Neuronal stem cell (in vitro differentiated cells): ENCODE data around the gene TAF6.

ENCODE experiments used
- DNase-seq: peaks from one replicate; pipeline ENCODE4 v3.0.0-alpha.2; 2013; ENCODE audit warnings: low spot score
- H2AFZ ChIP-seq: one replicate; pipeline ENCODE4 v1.6.1; 2013; ENCODE audit warnings: mild to moderate bottlenecking, low read length, inconsistent platforms
- H2AK5ac ChIP-seq: 2 replicates; pipeline ENCODE4 v1.6.1; 2013; ENCODE audit warnings: low read depth, mild to moderate bottlenecking, inconsistent platforms, low read length, moderate library complexity, mixed read lengths
- H2BK120ac ChIP-seq: 2 replicates; pipeline ENCODE4 v1.6.1; 2013; ENCODE audit warnings: low read depth, mild to moderate bottlenecking, inconsistent platforms, low read length, moderate library complexity, mixed read lengths
- H2BK12ac ChIP-seq: one replicate; pipeline ENCODE4 v1.6.1; 2013; ENCODE audit warnings: low read length, inconsistent platforms
- H2BK15ac ChIP-seq: 2 replicates; pipeline ENCODE4 v1.6.1; 2013; ENCODE audit warnings: mild to moderate bottlenecking, low read length, inconsistent platforms, mixed read lengths
- H2BK5ac ChIP-seq: one replicate; pipeline ENCODE4 v1.6.1; 2013; ENCODE audit warnings: inconsistent platforms, mild to moderate bottlenecking, low read length, moderate library complexity
- H3K14ac ChIP-seq: one replicate; pipeline ENCODE4 v1.6.1; 2013; ENCODE audit warnings: low read length, inconsistent platforms
- H3K18ac ChIP-seq: 2 replicates; pipeline ENCODE4 v1.6.1; 2013; ENCODE audit warnings: low read length, inconsistent platforms
- H3K23ac ChIP-seq: 2 replicates; pipeline ENCODE4 v1.6.1; 2013; ENCODE audit warnings: low read depth, mild to moderate bottlenecking, mixed read lengths, low read length, inconsistent platforms; ENCODE audit not compliant: poor library complexity
- H3K27ac ChIP-seq: replicated peaks from 3 replicates; pipeline ENCODE4 v1.5.1; 2013; ENCODE audit warnings: low read length, inconsistent platforms
- H3K27me3 ChIP-seq, 3 experiments: 2 replicates each; pipeline ENCODE4 v1.6.1; 2013; ENCODE audit warnings: low read length in 3 of 3, mild to moderate bottlenecking in 2 of 3, inconsistent platforms in 1 of 3, low read depth in 1 of 3, mixed read lengths in 1 of 3, moderate library complexity in 1 of 3; ENCODE audit not compliant: control insufficient read depth in 3 of 3, insufficient read depth in 3 of 3
- H3K36me3 ChIP-seq, 2 donors: replicated peaks in 1 of 2; 2 replicates each; pipeline ENCODE4 v1.6.1; 2013; ENCODE audit warnings: low read length in 2 of 2; ENCODE audit not compliant: control insufficient read depth in 2 of 2, insufficient read depth in 2 of 2
- H3K4ac ChIP-seq: 2 replicates; pipeline ENCODE4 v1.6.1; 2013; ENCODE audit warnings: inconsistent platforms, mild to moderate bottlenecking, low read length, moderate library complexity
- H3K4me1 ChIP-seq, 2 donors: 1 replicate in 1 of 2; 2 replicates in 1 of 2; pipeline ENCODE4 v1.6.1; 2013; ENCODE audit warnings: low read length in 2 of 2, low read depth in 1 of 2; ENCODE audit not compliant: control insufficient read depth in 2 of 2, insufficient read depth in 1 of 2
- H3K4me2 ChIP-seq: one replicate; pipeline ENCODE4 v1.6.1; 2013; ENCODE audit warnings: mild to moderate bottlenecking, low read length, inconsistent platforms; ENCODE audit not compliant: insufficient read depth, poor library complexity, severe bottlenecking
- H3K4me3 ChIP-seq, 2 donors: 2 replicates each; pipeline ENCODE4 v1.5.1; 2013; ENCODE audit warnings: low read length in 2 of 2, mild to moderate bottlenecking in 2 of 2, inconsistent platforms in 1 of 2, moderate library complexity in 1 of 2
- H3K79me1 ChIP-seq: one replicate; pipeline ENCODE4 v1.6.1; 2013; ENCODE audit warnings: low read depth, mild to moderate bottlenecking, inconsistent platforms, low read length, moderate library complexity
- H3K9ac ChIP-seq: one replicate; pipeline ENCODE4 v1.6.1; 2013; ENCODE audit warnings: mild to moderate bottlenecking, low read depth, low read length, inconsistent platforms; ENCODE audit not compliant: poor library complexity
- H3K9me3 ChIP-seq, 2 donors: replicated peaks in 1 of 2; 2 replicates each; pipeline versions ENCODE3 to v1.6.1; 2013; ENCODE audit warnings: low read length in 2 of 2, mild to moderate bottlenecking in 2 of 2, inconsistent platforms in 1 of 2, low read depth in 1 of 2, mixed read lengths in 1 of 2, moderate library complexity in 1 of 2; ENCODE audit not compliant: control insufficient read depth in 2 of 2, insufficient read depth in 1 of 2
- H4K8ac ChIP-seq: one replicate; pipeline ENCODE4 v1.6.1; 2013; ENCODE audit warnings: low read depth, mild to moderate bottlenecking, inconsistent platforms, low read length, moderate library complexity
- H4K91ac ChIP-seq: one replicate; pipeline ENCODE4 v1.6.1; 2013; ENCODE audit warnings: low read length, low read depth, mild to moderate bottlenecking, inconsistent platforms; ENCODE audit not compliant: poor library complexity
- WGBS, 2 donors: extraction: QIAGEN DNeasy Blood & Tissue Kit; methylation state at CpG; one replicate each; pipeline ENCODE4 v1.1.7; 2013; ENCODE audit warnings: missing lambda C conversion rate in 2 of 2, mixed read lengths in 1 of 2; ENCODE audit not compliant: insufficient read length in 2 of 2, insufficient replicate concordance in 1 of 2; ENCODE audit errors: extremely low coverage in 2 of 2; 5-methylcytosine and 5-hydroxymethylcytosine counted together

Gene TAF6

GRCh38 chr7:100066953-100067352 is 52.2 kb downstream of the TAF6 start:
- WGBS, 2 donors: no CpG with 5 or more reads among the region's 7 CpGs
- no peak for DNase-seq
- H2BK12ac ChIP-seq: no peak overlapping the region
- no peak overlapping the region for H4K8ac ChIP-seq
- H3K14ac ChIP-seq: no peak overlapping the region
- no peak overlapping the region for H3K4me3 ChIP-seq
- no peak overlapping the region for H2BK120ac ChIP-seq
- H3K27ac ChIP-seq: no peak overlapping the region
- H3K36me3 ChIP-seq: peaks cover 51 to 84% of the 10 kb centered on the region in 2 donors
- no peak overlapping the region for H4K91ac ChIP-seq
- H3K18ac ChIP-seq: no peak overlapping the region
- H3K4me2 ChIP-seq: no peak overlapping the region
- H3K23ac ChIP-seq: no peak overlapping the region
- H2BK15ac ChIP-seq: no peak overlapping the region
- H3K9ac ChIP-seq: no peak overlapping the region
- no peak overlapping the region for H2BK5ac ChIP-seq
- peaks cover 30 to 33% of the 10 kb centered on the region in 2 donors for H3K9me3 ChIP-seq
- H3K79me1 ChIP-seq: no peaks in the 10 kb centered on the region
- H2AFZ ChIP-seq: no peak overlapping the region
- H3K4ac ChIP-seq: no peak overlapping the region
- no peak overlapping the region for H2AK5ac ChIP-seq
- H3K4me1 ChIP-seq: no peaks in the 10 kb centered on the region
- H3K27me3 ChIP-seq: no peaks in the 10 kb centered on the region

- Histone ChIP-seq H3K36me3 (peaks cover 43 to 84% of the 10 kb centered on the region in 2 donors), H3K4me2 (no peak overlapping the region), H3K79me1 (no peaks in the 10 kb centered on the region), H3K4ac (no peak overlapping the region), H3K4me3 (no peak overlapping the region), H3K9ac (no peak overlapping the region), H3K14ac (no peak overlapping the region), H3K4me1 (no peaks in the 10 kb centered on the region), H2AFZ (no peak overlapping the region), H2BK15ac (no peak overlapping the region), H4K8ac (no peak overlapping the region), H2BK120ac (no peak overlapping the region), H3K9me3 (peaks cover 17 to 20% of the 10 kb centered on the region in 2 donors), H3K27me3 (no peaks in the 10 kb centered on the region), H2BK5ac (no peak overlapping the region), H2AK5ac (no peak overlapping the region), H4K91ac (no peak overlapping the region), H3K23ac (no peak overlapping the region), H2BK12ac (no peak overlapping the region), H3K18ac (no peak overlapping the region), H3K27ac (no peak overlapping the region)
- no CpG with 5 or more reads among the region's 8 CpGs for WGBS, 2 donors
- no peak for DNase-seq
Measured at GRCh38 chr7:100065452-100066186, 53.5 kb downstream of the TAF6 start.

- Histone ChIP-seq H3K23ac (no peak overlapping the region), H3K27ac (no peak overlapping the region), H3K27me3 (no peaks in the 10 kb centered on the region), H3K9me3 (peaks cover 2 to 9% of the 10 kb centered on the region in 2 donors), H3K4ac (no peak overlapping the region), H2BK120ac (no peak overlapping the region), H3K79me1 (no peaks in the 10 kb centered on the region), H3K36me3 (peaks cover 35 to 81% of the 10 kb centered on the region in 2 donors), H3K18ac (no peak overlapping the region), H2AFZ (no peak overlapping the region), H2BK15ac (no peak overlapping the region), H4K91ac (no peak overlapping the region), H2BK5ac (no peak overlapping the region), H3K4me1 (no peaks in the 10 kb centered on the region), H2AK5ac (no peak overlapping the region), H3K14ac (no peak overlapping the region), H3K9ac (no peak overlapping the region), H4K8ac (no peak overlapping the region), H3K4me3 (no peak overlapping the region), H3K4me2 (no peak overlapping the region), H2BK12ac (no peak overlapping the region)
- no peak for DNase-seq
- no CpG with 5 or more reads among the region's 9 CpGs for WGBS, 2 donors
Measured at GRCh38 chr7:100064162-100064561, 55.0 kb downstream of the TAF6 start.

- no peak overlapping the region for H2BK15ac ChIP-seq
- no peak overlapping the region for H3K18ac ChIP-seq
- no peak overlapping the region for H2AFZ ChIP-seq
- H4K8ac ChIP-seq: no peak overlapping the region
- H3K27me3 ChIP-seq: no peaks in the 10 kb centered on the region
- no peak overlapping the region for H3K4ac ChIP-seq
- no peak overlapping the region for H3K14ac ChIP-seq
- no peak for DNase-seq
- H3K27ac ChIP-seq: no peak overlapping the region
- no peak overlapping the region for H3K4me2 ChIP-seq
- WGBS, 2 donors: no CpG with 5 or more reads among the region's 4 CpGs
- no peak overlapping the region for H2AK5ac ChIP-seq
- no peak overlapping the region for H3K23ac ChIP-seq
- H3K9me3 ChIP-seq: peaks cover 0 to 7% of the 10 kb centered on the region in 2 donors
- H4K91ac ChIP-seq: no peak overlapping the region
- H3K36me3 ChIP-seq: peaks cover 34 to 81% of the 10 kb centered on the region in 2 donors
- no peak overlapping the region for H2BK5ac ChIP-seq
- no peak overlapping the region for H2BK12ac ChIP-seq
- no peak overlapping the region for H3K9ac ChIP-seq
- H2BK120ac ChIP-seq: no peak overlapping the region
- H3K4me1 ChIP-seq: no peaks in the 10 kb centered on the region
- H3K4me3 ChIP-seq: no peak overlapping the region
- H3K79me1 ChIP-seq: no peaks in the 10 kb centered on the region
Measured at GRCh38 chr7:100063376-100063775, 55.8 kb downstream of the TAF6 start.
